GM12872 (cell line): ENCODE data around the gene SPNS2.

Source experiments
- TF ChIP-seq, protein P1 (sequence below): IDR thresholded peaks from 3 replicates; pipeline ENCODE4 v1.5.1; 2011; ENCODE audit warnings: low read depth, mild to moderate bottlenecking, low read length, moderate library complexity; ENCODE audit not compliant: insufficient read depth

SPNS2 gene

DNA sequence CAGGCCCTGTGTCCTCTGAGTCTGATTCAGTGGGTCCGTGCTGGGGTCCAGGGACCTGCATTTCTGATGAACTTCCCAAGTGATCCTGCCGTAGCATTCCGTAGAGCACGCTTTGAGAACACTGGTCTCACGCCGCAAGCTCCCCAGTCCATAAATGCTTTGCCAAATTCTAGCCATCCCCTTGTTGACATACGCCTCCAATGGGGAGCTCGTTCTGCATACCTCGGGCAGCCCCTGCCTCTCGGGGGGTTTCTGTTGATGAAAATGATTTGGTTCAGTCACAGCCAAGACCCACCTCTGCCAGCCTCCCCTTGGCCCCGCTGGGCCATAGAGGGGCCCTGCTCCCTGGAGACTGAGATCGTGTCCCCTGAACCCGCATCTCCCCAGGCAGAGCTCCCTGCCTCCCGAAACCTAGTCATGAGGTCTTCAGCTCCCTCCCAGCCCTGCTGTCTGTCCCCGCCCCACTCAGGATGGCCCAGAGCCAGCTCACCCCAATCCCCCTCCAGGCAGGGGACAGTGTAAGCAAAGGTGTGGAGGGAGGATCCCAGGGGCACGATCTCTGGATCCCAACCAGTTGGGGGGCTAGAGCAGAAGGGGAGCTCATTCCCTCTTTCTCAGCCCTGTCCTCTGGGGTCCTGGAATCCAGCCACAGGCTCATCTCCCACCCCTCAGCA is 16.2 kb upstream of the SPNS2 start:
- TF ChIP-seq, protein P1, sequence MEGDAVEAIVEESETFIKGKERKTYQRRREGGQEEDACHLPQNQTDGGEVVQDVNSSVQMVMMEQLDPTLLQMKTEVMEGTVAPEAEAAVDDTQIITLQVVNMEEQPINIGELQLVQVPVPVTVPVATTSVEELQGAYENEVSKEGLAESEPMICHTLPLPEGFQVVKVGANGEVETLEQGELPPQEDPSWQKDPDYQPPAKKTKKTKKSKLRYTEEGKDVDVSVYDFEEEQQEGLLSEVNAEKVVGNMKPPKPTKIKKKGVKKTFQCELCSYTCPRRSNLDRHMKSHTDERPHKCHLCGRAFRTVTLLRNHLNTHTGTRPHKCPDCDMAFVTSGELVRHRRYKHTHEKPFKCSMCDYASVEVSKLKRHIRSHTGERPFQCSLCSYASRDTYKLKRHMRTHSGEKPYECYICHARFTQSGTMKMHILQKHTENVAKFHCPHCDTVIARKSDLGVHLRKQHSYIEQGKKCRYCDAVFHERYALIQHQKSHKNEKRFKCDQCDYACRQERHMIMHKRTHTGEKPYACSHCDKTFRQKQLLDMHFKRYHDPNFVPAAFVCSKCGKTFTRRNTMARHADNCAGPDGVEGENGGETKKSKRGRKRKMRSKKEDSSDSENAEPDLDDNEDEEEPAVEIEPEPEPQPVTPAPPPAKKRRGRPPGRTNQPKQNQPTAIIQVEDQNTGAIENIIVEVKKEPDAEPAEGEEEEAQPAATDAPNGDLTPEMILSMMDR = no peak

DNA sequence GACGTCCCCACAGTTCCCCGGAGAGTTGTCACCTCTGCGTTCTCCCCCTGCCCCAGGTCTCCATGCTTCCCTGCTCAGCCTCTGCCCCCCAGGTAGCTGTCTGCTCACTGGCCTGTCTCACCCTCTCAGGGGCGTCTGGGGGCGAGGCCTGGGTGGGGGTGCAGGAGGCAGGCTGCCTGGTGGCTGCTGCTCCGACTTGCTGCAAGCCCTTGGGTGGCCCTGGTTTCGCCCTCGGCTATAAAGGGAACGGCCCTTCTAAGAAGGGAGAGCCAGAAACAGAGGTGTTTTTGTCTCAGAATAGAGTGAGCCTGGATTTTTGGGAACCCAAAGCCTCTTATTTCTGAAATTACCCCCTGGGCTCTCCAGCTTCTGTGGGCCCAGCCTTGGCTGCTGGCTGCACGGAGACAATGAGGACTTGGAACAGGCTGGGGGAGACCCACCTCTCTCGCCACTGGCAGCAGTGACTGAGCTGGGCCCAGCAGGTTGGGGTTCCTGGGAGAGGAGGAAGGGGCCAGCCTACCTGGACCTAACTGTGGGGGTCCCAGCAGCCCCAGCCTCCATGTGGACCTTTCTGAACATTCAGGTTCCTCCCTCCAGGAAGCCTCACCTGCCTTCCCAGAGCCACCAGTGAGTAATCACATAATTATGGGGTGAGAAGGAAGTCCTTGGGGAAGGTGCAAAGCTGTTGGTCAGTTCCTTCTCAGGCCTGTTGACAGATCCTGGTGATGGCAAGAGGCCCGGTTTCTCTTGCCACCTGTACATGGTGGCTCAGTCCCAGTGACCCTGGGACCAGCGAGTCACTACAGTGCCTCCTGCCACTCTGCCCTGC is 15.5 kb upstream of the SPNS2 start:
- TF ChIP-seq, protein P1 = no peak

DNA sequence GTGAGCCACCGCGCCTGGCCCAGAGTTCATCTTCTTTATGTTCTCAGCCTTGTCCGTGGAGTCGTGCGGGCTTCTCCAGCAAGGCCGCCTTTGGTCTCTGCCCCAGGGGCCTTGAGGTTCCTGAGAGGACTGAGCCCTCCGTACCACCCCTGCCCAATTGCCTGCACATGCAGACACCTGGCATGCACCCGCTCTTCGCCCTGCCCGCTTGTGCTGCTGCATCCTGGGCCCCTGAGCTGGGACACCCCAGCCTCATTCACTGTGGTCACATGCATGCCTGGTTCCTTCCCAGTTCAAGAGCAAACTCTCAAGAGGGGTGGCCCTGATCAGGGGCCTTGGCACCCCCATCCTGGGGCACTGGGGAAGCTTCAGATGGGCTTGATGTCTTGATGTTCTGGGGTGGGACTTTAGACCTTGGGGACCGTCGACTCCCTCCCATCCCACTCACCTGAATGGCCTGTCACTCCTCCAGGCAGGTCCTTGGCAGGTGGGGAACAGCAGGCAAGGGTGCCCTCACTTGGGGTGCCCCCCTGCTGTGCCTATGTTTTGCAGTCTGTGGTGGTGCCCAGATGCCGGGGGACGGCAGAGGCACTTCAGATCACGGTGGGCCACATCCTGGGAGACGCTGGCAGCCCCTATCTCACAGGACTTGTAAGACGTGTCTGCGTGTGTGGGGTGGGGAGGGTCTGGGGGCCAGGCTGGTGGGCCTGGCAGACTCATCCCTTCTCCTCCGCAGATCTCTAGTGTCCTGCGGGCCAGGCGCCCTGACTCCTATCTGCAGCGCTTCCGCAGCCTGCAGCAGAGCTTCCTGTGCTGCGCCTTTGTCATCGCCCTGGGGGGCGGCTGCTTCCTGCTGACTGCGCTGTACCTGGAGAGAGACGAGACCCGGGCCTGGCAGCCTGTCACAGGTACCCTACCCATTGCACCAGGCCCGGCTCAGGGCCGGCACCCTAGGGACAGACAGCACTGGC is 12.7 kb upstream of the SPNS2 start:
- TF ChIP-seq, protein P1 = no peak

DNA sequence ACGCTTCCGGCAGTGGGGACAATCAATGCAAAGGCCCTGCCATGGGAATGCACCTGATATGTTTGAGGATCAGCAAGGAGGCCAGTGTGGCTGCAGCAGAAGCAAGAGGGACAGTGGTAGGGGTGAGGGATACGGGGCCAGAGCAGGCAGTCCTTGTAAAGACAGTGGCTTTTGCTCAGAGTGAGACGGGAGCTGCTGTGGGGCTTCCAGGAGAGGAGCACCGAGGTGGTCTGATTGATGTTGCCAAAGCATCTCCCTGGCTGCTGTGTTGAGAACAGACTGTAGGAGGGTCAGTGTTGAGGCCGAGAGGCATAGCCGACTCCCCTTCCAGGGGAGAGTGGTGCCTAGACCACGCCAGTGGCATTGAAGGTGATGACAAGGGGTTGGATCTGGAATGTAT is 11.4 kb upstream of the SPNS2 start:
- TF ChIP-seq, protein P1 = no peak

DNA sequence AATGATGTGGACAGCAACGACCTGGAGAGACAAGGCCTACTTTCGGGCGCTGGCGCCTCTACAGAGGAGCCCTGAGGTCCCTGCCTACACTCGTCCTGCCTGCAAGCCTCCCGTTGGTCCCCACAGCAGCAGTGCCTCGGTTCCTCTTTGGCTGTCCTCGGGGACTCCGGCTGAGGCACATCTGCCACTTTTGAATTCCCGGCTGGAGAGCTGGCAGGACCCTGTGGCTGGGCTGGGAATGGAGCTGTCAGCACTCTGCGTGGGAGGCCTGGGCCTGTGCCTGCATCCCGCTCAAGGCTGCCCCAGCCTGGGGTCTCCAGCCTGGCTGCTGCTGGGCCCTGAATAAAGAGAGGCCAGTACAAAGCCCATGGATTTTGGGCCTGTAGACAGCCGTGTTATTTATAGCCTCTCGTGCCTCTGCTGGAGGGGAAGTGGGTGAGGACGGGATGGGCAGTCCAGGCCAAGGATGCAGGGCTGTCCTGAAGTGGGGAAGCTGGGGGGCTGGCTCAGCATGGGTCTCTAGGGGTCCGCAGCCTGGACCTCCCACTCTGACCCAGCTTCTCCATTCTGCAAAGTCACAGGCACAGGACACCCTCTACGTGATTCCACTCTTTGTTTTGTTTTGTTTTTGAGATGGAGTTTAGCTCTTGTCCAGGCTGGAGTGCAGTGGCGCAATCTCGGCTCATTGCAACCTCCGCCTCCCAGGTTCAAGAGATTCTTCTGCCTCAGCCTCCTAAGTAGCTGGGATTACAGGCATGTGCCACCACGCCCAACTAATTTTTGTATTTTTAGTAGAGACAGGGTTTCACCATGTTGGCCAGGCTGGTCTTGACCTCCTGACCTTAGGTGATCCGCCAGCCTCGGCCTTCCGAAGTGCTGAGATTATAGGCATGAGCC is 10.6 kb upstream of the SPNS2 start:
- TF ChIP-seq, protein P1 = no peak

DNA sequence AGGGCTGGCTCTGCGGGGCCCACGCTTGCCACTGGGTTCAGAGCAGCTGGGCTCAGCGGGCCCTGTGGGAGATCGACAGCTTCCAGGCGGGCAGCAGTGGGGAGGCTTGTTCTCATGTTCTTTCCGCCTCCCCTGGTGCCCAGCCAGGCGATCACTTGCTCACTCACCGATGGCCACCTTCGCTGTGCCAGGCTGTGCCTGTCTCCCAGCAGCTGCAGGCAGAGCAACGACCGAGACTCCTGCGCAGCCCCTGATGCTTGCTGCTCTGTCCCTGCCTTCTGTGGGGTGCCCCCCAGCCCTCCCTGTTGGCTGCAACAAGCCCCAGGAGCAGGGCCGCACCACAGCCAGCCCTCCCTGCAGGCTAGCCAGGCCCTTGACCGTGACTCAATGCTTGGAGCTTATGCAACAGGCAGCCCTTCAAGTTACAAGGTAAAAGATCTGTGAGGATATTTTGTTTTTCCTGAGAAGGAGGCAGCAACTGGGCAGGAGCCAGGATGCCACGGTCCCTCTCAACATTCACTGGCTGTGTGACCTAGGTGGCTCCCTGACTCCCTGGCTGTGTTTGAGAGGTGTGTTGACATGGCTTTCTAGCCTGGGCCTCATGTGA is 9.6 kb upstream of the SPNS2 start:
- TF ChIP-seq, protein P1 = no peak
